Activated CD8-positive, alpha-beta memory T cell treated with anti-CD3 and anti-CD28 coated beads, Interleukin-2, amount 50 U/mL, for 48 hours (primary cell): Measurements from ENCODE around the gene RPGRIP1L.

Experiments
- DNase-seq: peaks from one replicate; pipeline ENCODE4 v3.0.0-alpha.2; 2020

Gene RPGRIP1L

DNA sequence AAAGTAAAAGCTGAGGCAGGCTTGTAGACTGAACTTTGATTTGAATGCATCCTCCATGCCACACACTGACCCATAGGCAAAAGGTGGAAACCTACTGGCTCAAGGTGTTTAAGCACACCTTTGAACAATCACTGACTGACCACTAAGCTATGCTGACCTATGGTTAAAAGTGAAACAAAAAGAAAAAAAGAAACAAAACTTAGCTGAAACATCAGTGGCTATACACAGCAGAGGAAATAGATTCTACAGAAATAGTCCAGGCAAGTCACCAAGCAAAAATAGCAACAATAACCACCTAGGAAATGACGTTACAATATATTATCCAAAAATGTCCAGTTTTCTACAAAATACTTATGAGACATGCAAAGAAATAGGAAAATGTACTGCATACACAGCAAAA, 60.2 kb downstream of the RPGRIP1L start:
- DNase-seq: no peak

DNA sequence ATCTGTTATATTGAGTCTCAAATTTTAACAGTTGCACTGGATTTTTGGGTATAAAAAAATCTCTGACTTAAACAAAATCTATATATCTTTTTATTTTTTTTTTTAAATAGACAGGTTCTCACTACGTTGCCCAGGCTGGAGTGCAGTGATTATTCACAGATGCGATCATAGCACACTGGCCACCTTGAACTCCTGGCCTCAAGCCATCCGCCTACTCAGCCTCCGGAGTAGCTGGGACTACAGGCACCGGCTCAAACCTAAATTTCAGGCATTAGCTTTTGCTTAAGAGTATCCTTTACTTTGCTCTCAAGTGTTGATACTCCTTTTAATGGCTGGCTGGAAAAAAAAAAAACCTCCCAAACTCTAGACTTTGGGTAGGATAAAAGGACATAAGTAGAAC, 61.6 kb downstream of the RPGRIP1L start:
- DNase-seq: no peak

GRCh38 chr16:53636978-53637377, 66.7 kb downstream of the RPGRIP1L start:
- no peak for DNase-seq

GRCh38 chr16:53632526-53632925, 71.1 kb downstream of the RPGRIP1L start:
- DNase-seq: no peak

DNA sequence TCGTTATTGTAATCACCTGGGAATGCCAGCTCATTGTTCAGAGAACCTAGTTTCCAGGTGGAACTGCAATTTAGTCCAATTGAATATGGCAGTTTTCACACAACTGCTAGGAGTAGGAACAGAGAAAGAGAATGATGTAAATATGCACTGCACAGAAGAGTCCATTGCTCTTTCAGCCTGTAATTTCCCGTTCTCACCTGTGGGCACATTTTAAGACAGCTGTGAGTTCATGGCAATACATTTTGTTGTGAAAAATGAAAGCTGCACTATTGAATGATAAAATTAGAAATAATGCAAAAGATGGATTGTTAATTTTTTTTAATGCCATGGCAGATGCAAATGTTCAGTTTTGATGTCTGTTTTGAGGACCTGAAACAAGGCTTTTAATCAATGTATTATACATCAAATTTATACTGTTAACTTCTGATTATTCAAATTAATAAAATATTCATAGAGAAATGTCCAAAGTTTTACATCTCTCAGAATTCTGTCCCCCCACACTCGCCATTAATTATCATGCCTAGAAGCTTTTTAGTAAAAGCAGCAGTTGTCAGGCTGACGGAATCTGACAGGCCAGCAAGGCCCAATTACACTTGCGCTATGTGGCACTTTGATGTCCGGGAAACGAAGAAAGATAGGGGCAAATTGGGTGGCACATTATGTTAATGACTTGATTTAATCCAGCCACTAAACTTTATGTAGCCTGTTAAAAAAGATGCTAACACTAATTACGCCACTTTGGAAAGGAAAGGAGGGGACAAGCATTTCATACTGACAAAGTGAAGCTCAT, 72.2 kb downstream of the RPGRIP1L start:
- DNase-seq: no peak

GRCh38 chr16:53629607-53630312, 73.9 kb downstream of the RPGRIP1L start:
- DNase-seq: no peak

- no peak for DNase-seq
Observed at GRCh38 chr16:53629151-53629550, 74.5 kb downstream of the RPGRIP1L start.

GRCh38 chr16:53626811-53627210, 76.8 kb downstream of the RPGRIP1L start:
- DNase-seq: no peak

GRCh38 chr16:53626161-53626560, 77.5 kb downstream of the RPGRIP1L start:
- no peak for DNase-seq

GRCh38 chr16:53625221-53625620, 78.4 kb downstream of the RPGRIP1L start:
- DNase-seq: no peak

GRCh38 chr16:53622315-53622714, 81.3 kb downstream of the RPGRIP1L start:
- no peak for DNase-seq

DNA sequence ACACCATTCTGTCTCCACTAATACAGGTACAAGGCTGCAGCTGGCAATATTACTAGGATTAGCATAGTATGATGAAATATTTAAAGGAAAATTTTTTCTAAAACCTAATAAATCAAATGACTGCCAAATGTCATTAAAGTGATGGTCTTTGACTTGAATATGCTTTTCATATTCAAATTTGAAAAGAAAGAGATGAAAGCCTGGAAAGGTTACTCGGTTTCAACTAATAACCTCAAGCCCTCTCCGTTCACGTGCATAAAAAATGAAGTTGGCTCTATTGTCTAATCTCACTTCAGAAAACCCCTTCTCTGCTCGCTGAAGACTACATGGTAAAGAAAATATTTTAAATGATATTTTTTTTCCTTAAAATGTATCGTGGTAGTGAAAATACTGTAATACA, 83.2 kb downstream of the RPGRIP1L start:
- DNase-seq: no peak

GRCh38 chr16:53619235-53619634, 84.4 kb downstream of the RPGRIP1L start:
- no peak for DNase-seq

DNA sequence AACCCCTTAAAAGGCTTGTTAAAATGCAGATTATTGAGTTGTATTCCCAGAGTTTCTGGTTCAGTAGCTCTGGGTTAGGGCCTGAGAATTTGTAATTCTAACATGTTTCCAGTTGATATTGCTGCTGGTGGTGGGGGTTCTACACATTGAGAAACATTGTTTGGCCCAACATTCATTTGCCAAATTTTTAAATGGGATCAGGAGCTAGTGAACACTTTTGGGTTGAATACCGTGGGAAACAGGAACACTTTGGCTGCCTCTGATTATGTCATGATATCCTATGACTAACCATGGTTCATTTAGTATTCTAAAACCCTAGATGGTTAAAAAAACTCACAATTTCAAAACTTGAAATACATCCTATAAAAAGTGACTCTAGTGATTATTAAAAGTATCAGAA, 89.3 kb downstream of the RPGRIP1L start:
- DNase-seq: no peak

- DNase-seq: no peak
Observed at GRCh38 chr16:53612003-53612402, 91.7 kb downstream of the RPGRIP1L start.

GRCh38 chr16:53611179-53611696, 92.4 kb downstream of the RPGRIP1L start:
- DNase-seq: no peak

DNA sequence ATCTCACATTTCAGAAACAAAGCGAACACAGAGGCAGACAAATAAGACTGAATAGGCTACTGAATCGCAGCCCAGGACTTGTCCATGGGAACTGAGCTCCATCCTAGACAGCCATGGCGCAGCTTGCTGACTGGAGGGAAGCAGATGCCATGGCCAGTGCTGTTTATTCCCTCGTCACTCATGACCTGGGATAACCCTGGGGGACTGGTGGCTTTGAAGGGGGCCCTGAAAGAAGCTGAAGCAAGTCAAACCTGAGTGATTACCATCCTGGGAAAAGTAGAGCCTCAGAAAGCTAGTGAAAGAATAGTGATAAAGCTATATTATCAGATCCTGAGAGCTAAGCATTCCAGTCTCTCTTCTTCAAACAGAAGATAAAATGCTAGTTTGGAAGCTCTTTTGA, 94.1 kb downstream of the RPGRIP1L start:
- no peak for DNase-seq

DNA sequence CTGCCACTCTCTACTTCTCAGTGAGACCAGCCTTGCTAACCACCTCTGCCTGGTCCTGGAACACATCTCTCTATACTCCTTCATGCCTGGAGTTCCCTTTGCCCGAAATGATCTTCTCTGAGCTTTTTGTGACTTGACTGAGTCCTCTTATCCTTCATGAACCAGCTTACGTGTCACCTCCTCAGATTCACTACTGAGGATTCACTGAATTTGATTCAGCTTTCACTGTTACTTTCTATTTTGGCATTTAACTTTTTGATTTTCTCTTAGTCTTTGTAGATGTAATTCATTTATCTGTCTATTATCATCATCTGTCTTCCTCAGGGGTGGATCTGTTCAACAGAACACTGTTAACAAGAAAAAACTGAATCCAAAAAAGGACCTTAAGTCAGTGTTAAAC, 95.6 kb downstream of the RPGRIP1L start:
- no peak for DNase-seq

- DNase-seq: no peak
Observed at GRCh38 chr16:53605831-53606400, 97.7 kb downstream of the RPGRIP1L start.

- no peak for DNase-seq
Observed at GRCh38 chr16:53605356-53605755, 98.3 kb downstream of the RPGRIP1L start.

- DNase-seq: no peak
Observed at GRCh38 chr16:53601961-53602360, 101.7 kb downstream of the RPGRIP1L start.

DNA sequence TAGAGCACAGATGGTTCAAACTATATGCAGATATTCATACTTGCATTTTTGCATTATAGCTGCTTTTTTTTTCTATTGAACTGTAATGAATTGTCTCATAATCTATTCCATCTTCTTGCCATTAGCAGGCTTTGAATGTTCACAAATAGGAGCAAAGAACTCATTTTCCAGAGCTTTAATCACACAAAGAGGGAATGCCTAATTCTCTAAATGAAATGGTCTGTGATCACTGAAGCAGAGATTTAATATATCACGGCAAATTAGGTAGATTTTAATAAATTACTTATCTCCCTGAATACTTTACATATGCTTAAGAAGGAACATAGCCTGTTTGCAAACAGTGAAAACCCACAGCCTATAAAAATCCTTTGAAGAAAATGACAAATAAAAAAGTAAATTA, 103.0 kb downstream of the RPGRIP1L start:
- DNase-seq: no peak

GRCh38 chr16:53600126-53600525, 103.5 kb downstream of the RPGRIP1L start:
- DNase-seq: no peak

DNA sequence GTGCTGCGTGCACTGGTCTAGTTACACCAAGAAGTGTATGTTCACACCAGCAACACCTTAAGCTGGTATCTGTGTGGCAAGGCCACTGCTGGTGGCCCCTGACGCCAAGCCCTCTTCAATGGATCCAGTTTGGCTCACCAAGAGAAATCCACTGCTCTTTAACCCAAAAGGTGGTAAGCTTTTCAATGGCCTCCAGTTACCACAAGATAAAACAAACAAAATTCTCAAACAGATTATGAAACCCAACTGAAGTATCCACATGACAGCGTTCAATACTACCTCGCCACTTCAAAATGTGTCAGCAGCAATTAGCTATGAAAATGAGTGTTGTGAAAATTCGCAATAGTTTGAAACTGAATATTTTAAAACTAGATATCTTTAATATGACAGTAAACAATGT, 104.1 kb downstream of the RPGRIP1L start:
- no peak for DNase-seq
